NCI-H82 treated with DMSO at 0.1 percent for 48 hours (cell line): ENCODE measurements around the gene DHX8.

Experiments
- DNase-seq: peaks from one replicate; lab custom pipeline; 2025; ENCODE audit not compliant: unreplicated experiment; lab: John Stamatoyannopoulos, UW

Gene DHX8

GRCh38 chr17:43572368-43572980 is 88.7 kb downstream of the DHX8 start:
- no peak for DNase-seq

GRCh38 chr17:43573579-43574321 is 90.0 kb downstream of the DHX8 start:
- DNase-seq = no peak

GRCh38 chr17:43574348-43574747 is 90.6 kb downstream of the DHX8 start:
- no peak for DNase-seq

DNA sequence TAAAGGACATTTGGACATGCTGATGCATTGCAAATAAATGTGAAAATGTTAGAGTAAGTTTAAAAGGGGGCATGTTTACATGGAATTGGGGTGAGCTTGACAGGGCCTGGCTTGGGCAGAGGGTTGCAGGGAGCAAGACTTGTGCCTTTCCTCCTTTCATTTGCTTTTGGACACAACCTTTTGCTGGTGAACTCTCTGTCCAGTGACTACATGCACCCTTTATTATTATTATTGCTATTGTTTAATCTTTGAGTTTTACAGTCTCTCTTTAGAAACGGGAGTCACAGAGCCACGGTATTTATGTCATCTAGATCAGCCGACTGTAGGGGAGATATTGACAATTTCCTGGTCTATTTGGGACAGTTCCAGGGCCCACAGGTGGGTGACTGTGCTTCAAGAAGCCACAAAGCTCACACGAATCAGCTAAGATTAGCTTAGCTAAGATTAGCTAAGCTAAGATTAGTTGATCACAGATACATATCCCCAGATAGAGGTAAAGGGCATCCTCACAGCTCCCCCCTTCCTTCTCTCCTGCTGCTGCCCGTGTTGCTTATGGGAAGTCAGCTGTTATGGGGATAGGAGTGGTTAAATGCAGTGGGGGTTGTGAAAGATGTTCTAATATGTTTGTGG is 91.2 kb downstream of the DHX8 start:
- DNase-seq = peak; percentile 47
